Inflammatory macrophage (primary cell): Measurements from ENCODE around the gene USH2A.
"Not testable (repeated sequence)": the region's sequence is repeated elsewhere in the genome, so short reads cannot be mapped to it uniquely, and the experiment has no call there.

ENCODE experiments used
- DNase-seq, 2 donors: peaks; one replicate each; pipeline ENCODE4 v3.0.0-alpha.2; 2020 to 2022

USH2A gene

DNA sequence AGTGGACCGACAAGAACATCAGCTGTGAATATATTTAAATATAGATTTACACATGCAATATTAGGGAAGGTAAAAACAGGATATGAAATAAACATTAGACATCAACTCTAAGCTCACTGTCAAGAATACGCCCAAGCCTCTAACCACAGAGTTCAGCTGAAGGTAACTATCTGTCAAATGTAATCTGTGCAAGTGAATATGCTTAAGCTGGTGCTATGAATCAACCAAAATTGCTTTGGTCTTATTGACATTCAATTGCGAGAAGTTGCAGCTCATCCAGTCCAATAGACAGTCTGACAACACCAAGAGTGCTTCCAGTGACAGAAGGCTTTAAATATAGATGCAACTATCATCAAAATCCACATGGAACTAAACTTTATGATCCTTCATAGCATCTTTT, 32.3 kb downstream of the USH2A start:
- no peak for DNase-seq

DNA sequence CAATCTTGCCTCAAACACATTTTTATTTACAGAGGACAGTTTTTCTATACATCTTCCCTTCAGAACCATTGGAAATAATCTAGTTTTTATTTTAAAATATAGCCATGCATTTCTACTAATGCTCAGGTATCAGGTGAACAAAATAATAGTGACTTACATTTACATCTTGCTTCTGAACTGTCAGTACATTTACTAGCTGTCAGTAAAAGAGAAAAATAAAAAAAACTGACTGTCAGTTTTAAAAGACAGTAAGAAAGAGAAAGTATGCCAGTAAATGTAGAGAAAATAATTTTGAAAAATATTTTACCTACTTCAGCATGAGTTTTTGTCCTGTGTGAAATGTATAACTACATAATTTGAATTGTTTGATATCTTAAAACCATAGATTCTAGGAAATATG, 33.5 kb downstream of the USH2A start:
- DNase-seq: no peak

- DNase-seq: no peak
These were observed 34.7 kb downstream of the USH2A start for GRCh38 chr1:216388558-216388957.

DNA sequence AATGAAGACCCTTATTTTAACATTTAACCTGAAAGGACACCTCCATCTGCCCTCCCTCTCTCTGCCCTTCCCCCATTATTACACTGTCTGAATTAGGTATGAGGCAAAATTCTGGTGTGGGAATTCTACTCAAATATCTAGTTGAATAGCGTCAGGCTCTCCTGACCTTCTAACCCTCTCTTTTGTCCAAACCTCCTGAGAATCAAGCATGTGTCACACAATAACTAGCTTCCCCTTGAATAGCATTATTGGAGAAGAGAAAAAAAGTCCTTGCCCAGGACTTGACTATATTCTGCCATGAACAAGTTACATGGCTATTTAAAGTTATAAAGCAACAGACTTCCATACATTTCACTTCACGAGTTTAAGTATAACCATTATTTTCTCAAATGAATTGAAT, 35.5 kb downstream of the USH2A start:
- no peak for DNase-seq

- no peak for DNase-seq
These were observed 43.8 kb downstream of the USH2A start for GRCh38 chr1:216379441-216379840.

DNA sequence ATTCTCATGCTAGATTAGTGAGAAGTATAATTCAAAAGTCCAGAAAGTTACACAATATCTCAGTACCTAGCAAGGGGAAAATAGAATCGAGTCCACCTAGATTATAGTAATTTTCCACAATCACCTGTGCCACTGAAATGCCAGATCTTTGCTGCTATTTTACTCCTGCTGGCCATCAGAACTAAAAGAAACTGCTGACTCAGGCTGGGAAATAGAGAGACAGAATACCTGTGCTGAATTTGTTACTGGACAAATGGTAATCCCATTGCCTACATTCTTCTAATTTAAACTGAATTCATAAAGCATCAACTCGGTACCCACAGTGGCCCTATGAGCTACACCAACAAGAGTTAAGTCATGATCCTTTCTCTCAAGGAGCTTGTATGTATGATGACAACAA, 55.0 kb downstream of the USH2A start:
- DNase-seq: no peak

DNA sequence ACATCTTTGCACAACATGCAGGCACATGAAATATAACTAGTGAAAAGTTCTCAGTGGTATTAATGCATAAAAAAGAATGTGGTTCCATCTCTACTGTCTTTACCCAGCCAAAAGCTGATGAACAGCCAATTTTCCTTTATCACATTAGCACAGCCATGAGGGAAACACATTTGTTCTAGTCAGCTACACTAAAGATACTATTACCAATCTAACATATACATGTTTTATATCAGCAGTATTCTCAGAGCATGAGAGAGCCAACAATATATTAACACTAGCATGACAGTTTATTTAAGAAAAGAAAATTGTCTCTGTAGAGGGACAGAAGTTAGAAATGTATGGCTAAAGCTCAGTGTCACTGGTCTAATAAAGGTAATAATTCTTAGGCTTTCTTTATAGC, 56.3 kb downstream of the USH2A start:
- no peak for DNase-seq

- DNase-seq: no peak
These were observed 66.3 kb downstream of the USH2A start for GRCh38 chr1:216356945-216357344.

DNA sequence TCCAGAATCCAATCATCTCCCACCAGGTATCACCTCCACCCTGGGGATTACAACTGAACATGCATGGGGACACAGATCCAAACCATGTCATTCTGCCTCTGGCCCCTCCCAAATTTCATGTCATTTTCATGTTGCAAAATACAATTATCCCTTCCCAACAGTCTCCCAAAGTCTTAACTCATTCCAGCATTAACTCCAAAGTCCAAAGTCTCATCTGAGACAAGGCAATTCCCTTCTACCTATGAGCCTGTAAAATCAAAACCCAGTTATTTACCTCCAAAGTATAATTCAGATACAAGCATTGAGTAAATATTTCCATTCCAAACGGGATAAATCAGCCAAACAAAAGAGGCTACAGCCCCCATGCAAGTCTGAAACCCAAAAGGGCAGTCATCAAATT, 73.1 kb downstream of the USH2A start:
- no peak for DNase-seq

- DNase-seq: no peak
These were observed 76.7 kb downstream of the USH2A start for GRCh38 chr1:216346526-216346925.

DNA sequence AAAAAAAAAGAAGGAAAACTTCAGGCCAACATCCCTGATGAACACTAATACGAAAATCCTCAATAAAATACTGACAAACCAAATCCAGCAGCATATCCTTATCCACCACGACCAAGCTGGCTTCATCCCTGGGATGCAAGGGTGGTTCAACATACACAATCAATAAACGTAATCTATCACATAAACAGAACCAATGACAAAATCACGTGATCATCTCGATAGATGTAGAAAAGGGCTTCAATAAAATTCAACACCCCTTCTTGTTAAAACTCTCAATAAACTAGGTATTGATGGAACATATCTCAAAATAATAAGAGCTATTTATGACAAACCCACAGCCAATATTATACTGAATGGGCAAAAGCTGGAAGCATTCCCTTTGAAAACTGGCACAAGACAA, 82.7 kb downstream of the USH2A start:
- not testable (repeated sequence) for DNase-seq

DNA sequence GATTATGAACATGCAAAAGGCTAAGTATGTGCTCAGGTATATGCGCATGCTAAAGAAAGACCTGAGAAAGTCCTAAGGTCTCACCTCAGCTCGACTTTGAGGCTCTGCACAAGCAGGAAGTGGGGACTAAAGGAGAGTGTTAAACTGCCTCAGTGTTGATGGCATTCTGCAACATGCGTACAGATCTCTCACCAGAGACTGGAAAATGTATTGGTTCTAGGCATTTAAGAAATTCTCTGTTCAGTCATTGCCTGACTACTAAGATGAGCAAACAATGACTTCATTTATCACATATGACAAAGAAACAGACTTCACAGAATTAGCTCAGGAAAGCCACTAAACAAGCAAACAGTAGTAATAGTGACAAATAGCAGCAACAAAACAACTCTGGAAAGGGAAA, 90.8 kb downstream of the USH2A start:
- no peak for DNase-seq

DNA sequence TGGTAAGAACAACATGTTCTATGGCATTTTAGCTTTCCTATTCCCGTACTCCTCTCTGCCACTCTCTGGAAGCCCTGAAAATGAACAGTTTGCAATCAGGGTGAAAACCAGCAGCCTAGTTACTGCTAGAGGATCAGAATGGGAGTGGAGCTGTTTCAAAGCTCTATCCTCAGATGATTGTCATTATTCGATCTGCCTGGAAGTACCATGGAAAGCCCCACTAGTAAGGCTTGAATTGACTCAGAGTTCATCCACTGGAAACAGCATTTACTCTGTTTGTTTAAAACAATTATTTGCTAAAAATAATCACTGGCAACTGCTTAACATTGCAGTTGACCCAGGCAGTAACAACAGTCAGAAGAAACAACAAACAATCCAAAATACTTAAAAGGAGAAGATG, 91.2 kb downstream of the USH2A start:
- DNase-seq: no peak

DNA sequence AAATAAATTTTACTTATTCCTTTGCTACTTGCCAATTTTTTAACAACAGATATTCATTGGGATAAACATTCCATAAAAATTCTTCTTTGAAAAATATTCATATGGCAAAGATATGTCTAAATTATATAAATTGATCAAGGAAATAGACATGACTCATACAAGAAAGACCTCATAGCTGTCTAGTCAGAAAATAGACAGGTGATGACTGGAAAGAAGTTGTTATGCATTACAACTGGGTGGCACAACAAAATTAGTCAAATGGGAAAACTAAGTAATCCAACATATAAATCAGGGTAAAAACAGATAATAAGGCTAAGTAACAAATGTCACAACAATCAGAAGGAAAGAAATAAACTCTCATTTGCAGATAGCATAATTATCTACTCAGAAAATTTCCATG, 92.0 kb downstream of the USH2A start:
- no peak for DNase-seq

GRCh38 chr1:216330262-216330661, 93.0 kb downstream of the USH2A start:
- DNase-seq: no peak

DNA sequence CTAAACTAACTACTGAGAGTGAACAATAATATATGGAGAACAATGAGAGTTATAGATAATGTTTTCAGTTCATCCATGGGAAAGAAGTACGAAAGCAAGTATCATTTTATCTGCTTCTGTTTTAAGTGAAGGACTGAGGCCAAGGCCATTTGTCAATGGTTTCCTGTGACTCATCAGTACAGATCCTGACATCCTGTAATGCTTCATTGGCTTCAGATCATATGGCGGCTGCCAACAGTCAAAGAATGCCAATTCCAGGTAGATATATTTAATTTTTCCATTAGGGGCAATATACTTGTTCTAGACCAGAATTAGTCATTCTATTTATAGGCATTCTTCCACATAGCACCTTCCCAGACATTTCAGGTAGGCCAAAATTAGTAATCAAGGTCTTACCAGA, 97.3 kb downstream of the USH2A start:
- no peak for DNase-seq

GRCh38 chr1:216325336-216325735, 97.9 kb downstream of the USH2A start:
- DNase-seq: no peak

GRCh38 chr1:216323344-216323743, 99.9 kb downstream of the USH2A start:
- DNase-seq: no peak

DNA sequence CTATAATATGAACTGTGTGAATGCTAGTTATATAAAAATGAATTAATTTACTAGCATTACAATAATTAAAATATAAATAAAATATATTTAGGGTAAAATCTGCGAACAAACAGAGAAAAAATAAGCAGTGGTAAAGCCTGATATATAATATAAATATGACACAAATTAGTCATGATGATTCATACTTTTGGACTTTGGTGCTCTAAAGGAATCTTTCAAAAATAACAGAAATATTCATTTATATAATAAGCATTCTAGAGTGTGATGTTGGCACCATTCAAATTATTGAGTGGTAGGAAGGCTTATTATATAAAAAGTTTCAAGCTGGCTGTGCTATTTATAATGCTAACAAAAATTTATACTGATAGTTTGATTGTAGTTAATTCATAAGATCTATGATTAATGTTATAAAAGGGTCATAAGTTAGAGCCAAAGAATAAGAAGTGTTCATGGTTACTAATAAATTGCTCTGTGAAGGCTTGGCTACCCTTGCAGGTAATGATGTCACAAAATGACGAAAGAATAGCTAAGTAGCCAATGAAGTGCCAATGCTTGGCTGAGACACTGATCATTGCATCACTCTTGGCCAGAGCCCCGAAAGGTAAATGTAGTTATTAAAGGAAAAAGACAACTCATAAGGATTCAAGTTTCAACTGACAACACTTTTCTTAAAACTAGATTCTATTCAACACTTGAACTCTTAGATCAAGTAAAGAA, 108.7 kb downstream of the USH2A start:
- DNase-seq: no peak

DNA sequence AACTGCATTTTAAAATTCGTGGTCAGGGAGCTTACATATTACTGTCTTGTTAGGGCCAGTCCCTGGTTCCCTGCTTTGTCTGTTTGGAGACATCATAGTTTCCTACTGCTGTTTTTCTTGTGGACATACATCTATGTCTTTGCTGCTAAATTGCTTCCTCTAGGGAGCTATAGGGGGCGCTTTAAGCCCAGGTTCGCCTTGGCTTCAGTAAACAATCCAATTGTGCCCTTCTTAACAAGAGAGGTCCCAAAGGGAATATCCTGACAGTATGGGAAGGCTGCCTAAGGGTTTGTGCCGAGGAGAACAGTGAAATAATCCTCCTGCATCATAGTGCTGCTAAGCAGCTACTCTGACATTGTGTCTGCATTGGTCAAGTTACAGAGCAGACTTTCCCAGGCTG, 112.5 kb downstream of the USH2A start:
- no peak for DNase-seq

- no peak for DNase-seq
These were observed 116.4 kb downstream of the USH2A start for GRCh38 chr1:216306830-216307229.

GRCh38 chr1:216303690-216304089, 119.6 kb downstream of the USH2A start:
- DNase-seq: no peak

- DNase-seq: no peak
These were observed 129.6 kb downstream of the USH2A start for GRCh38 chr1:216293683-216294082.

GRCh38 chr1:216290074-216290473, 133.2 kb downstream of the USH2A start:
- DNase-seq: no peak

DNA sequence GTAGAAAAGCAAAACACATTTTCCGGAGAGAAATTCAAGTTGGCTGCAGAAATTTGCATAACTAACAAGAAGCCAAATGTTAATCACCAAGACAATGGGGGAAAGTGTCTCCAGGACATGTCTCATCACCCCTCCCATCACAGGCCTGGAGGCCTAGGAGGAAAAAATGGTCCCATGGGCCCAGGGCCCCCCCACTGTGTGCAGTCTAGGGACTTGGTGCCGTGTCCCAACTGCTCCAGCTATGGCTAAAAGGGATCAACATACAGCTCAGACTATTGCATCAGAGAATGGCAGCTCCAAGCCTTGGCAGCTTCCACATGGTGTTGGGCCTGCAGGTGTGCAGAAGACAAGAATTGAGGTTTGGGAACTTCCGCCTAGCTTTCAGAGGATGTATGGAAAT, 138.2 kb downstream of the USH2A start:
- no peak for DNase-seq
